IMR-90 (cell line): ENCODE results near the gene TMOD2.

Experiments used
- BHLHE40 ChIP-seq: fragments of 150-350 bp; IDR thresholded peaks from 2 replicates; pipeline ENCODE4 v1.6.1; 2016; ENCODE audit warnings: mild to moderate bottlenecking, low read depth, low read length
- CEBPB ChIP-seq: IDR thresholded peaks from 2 replicates; pipeline ENCODE4 v1.6.1; 2012; ENCODE audit warnings: low read depth, low read length, improper control_type of control experiment
- MAFK ChIP-seq: IDR thresholded peaks from 2 replicates; pipeline ENCODE4 v1.6.1; 2012; ENCODE audit warnings: low read depth, low read length, improper control_type of control experiment
- MXI1 ChIP-seq: IDR thresholded peaks from 2 replicates; pipeline ENCODE4 v1.6.1; 2012; ENCODE audit warnings: low read depth, mild to moderate bottlenecking, low read length, moderate library complexity, borderline replicate concordance
- POLR2A ChIP-seq: IDR thresholded peaks from 2 replicates; pipeline ENCODE4 v1.6.1; 2012; ENCODE audit warnings: mild to moderate bottlenecking, low read depth, low read length
- RAD21 ChIP-seq: IDR thresholded peaks from 2 replicates; pipeline ENCODE4 v1.6.1; 2012; ENCODE audit warnings: low read length, improper control_type of control experiment
- RFX5 ChIP-seq: IDR thresholded peaks from 2 replicates; pipeline ENCODE4 v1.8.0; 2012; ENCODE audit warnings: low read depth, mild to moderate bottlenecking, low read length, moderate library complexity
- SMC3 ChIP-seq: fragments of 150-350 bp; IDR thresholded peaks from 2 replicates; pipeline ENCODE4 v1.6.1; 2016; ENCODE audit warnings: low read depth, mild to moderate bottlenecking, antibody characterized with exemption, low read length, moderate library complexity
- USF2 ChIP-seq: fragments of 150-350 bp; IDR thresholded peaks from 2 replicates; pipeline ENCODE4 v1.6.1; 2017; ENCODE audit warnings: mild to moderate bottlenecking, antibody characterized with exemption, low read length, low read depth
- TF ChIP-seq, protein P1 (sequence below): conservative IDR thresholded peaks from 2 replicates; pipeline ENCODE4 v1.5.1; 2012; ENCODE audit warnings: mild to moderate bottlenecking, low read depth, low read length, improper control_type of control experiment
- TF ChIP-seq, protein P2 (sequence below): fragments of 150-350 bp; IDR thresholded peaks from 2 replicates; pipeline ENCODE4 v1.6.1; 2016; ENCODE audit warnings: low read depth, mild to moderate bottlenecking, low read length, moderate library complexity, borderline replicate concordance

- TF ChIP-seq RFX5 (no peak), RAD21 (no peak), SMC3 (no peak), POLR2A (no peak), BHLHE40 (no peak), MXI1 (no peak), USF2 (no peak), MAFK (no peak), CEBPB (no peak; the same call in 1 of the 2 replicates)
- TF ChIP-seq, protein P1, sequence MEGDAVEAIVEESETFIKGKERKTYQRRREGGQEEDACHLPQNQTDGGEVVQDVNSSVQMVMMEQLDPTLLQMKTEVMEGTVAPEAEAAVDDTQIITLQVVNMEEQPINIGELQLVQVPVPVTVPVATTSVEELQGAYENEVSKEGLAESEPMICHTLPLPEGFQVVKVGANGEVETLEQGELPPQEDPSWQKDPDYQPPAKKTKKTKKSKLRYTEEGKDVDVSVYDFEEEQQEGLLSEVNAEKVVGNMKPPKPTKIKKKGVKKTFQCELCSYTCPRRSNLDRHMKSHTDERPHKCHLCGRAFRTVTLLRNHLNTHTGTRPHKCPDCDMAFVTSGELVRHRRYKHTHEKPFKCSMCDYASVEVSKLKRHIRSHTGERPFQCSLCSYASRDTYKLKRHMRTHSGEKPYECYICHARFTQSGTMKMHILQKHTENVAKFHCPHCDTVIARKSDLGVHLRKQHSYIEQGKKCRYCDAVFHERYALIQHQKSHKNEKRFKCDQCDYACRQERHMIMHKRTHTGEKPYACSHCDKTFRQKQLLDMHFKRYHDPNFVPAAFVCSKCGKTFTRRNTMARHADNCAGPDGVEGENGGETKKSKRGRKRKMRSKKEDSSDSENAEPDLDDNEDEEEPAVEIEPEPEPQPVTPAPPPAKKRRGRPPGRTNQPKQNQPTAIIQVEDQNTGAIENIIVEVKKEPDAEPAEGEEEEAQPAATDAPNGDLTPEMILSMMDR = no peak
- TF ChIP-seq, protein P2, sequence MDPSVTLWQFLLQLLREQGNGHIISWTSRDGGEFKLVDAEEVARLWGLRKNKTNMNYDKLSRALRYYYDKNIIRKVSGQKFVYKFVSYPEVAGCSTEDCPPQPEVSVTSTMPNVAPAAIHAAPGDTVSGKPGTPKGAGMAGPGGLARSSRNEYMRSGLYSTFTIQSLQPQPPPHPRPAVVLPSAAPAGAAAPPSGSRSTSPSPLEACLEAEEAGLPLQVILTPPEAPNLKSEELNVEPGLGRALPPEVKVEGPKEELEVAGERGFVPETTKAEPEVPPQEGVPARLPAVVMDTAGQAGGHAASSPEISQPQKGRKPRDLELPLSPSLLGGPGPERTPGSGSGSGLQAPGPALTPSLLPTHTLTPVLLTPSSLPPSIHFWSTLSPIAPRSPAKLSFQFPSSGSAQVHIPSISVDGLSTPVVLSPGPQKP = no peak
These were observed 15.3 kb upstream of the TMOD2 start for GRCh38 chr15:51736069-51736468.
